GM15510 (cell line): Measurements from ENCODE around the gene OBP2A.

Source experiments
- POLR2A ChIP-seq: IDR thresholded peaks from 3 replicates; pipeline ENCODE4 v1.6.1; 2011; ENCODE audit warnings: borderline replicate concordance; ENCODE audit not compliant: insufficient read length; ENCODE audit errors: extremely low read depth

OBP2A gene

GRCh38 chr9:135536216-135536615, 9.7 kb upstream of the OBP2A start:
- TF ChIP-seq POLR2A: no peak

DNA sequence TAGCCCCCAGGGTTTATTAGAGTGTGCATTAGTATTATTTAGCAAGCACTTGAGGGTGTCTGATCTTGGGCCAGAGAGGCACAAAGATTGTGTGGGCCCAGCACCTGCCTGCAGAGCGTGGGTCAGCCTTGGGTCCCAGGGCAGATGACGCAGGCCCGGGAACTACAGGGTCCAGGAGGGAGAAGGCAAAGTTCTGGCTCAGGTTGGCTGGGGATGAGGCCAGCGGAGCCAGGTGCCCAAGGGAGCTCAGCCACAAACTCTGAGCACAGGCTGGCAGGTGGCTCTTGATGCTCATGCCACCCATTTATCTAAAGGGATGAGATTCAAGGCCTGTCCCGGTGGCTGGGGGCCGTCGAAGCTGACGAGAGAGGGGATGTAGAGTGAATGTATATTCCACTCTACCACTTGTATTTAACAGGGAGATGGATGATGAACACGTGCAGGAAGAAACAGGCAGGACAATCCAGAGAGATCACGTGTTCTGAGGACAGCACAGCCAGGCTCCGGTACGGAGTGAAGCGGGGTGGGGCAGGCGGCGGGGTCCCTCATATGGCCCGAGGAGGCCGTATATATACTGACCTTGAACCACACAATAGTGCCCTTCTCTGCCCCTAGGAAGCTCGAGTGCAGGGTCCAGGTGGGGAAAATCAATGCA, 818 bp upstream of the OBP2A start:
- no peak for TF ChIP-seq POLR2A

- TF ChIP-seq POLR2A: no peak
Observed at GRCh38 chr9:135547756-135548736, 2.1 kb downstream of the OBP2A start.

DNA sequence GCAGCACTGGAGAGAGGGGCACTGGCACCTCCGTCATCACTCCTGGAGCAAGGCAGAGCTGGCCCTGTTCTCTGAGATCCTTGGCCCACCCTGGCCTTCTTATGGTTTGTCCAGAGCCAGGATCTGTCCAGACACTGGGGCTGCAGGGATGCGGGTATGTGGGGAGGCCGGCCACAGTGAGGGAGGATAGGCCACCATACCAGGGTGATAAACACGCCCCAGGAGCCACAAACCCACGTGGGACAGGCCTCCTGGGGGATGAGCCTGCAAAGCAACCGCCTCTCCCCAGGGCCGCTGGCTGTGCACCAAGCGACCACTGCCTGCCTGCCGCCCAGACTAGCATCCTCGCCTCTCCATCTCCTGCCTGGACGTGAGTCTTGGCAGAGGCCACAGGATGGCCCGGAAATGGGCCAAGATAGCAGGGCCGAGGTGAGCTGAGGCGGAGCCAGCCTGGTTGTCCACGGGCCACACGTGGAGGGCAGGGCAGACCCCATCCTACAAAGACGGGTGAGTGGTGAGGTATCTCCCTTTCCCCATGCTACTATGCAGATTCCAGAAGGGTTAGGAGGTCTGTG, 4.5 kb downstream of the OBP2A start:
- no peak for TF ChIP-seq POLR2A

GRCh38 chr9:135551031-135551430, 5.1 kb downstream of the OBP2A start:
- no peak for TF ChIP-seq POLR2A

- TF ChIP-seq POLR2A: no peak
Observed at GRCh38 chr9:135551456-135551855, 5.5 kb downstream of the OBP2A start.

GRCh38 chr9:135552021-135552697, 6.2 kb downstream of the OBP2A start:
- TF ChIP-seq POLR2A: no peak

DNA sequence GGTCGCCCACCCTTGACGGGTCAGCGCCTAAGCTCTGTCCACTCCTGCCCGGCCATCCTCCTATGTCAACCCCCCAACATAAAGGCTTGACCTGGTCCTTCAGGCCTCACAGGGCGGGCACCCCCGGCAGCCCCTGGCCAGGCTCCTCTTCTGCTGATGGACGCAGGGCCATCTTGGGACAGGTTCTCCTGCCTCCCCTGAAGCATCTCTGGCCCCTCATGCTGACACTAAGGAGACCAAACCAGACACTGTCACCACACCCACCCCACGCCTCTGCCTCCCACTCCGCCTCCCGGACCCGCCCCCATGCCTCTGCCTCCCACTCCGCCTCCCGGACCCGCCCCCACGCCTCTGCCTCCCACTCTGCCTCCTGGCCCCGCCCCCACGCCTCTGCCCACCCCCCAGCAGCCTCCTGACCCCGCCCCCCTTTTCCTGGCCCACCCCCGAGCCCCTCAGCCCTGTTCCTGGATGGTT, 6.8 kb downstream of the OBP2A start:
- no peak for TF ChIP-seq POLR2A

DNA sequence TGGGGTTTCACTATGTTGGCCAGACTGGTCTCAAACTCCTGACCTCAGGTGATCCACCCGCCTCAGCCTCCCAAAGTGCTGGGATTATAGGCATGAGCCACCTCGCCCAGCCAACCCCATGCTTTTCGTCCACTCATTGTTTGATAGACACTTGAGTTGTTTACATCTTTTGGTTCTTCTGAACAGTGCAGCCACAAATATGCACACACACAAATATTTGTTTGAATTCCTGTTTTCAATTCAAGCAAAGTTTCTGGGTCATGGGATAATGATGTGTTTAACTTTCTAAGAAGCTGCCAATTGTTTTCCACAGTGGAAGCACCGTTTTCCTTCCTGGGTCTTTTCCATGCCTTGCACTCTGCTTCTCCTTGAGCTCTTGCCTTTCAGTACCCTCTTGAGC, 8.8 kb downstream of the OBP2A start:
- TF ChIP-seq POLR2A: no peak

GRCh38 chr9:135555203-135555602, 9.3 kb downstream of the OBP2A start:
- no peak for TF ChIP-seq POLR2A

DNA sequence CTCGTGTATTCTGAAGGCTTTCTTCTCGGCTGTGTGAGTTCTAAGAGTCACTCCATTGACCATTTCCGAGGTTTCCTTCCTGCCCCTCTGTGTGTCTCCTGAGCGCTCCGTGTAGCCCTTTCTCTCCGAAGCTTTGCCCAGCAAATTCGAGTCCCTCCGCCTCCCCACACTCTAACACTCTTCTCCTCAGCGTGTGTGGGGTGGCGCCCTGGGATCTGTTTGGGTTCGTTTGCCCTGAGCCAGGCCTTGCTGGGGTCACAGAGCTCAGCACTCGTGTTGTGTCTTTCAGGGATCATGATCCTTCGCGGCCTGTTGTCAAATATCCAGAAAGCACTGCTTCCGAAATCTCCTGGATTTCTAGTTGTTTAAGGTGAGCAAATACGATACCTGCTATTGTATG, 10.0 kb downstream of the OBP2A start:
- no peak for TF ChIP-seq POLR2A

GRCh38 chr9:135559606-135560005, 13.7 kb downstream of the OBP2A start:
- no peak for TF ChIP-seq POLR2A

DNA sequence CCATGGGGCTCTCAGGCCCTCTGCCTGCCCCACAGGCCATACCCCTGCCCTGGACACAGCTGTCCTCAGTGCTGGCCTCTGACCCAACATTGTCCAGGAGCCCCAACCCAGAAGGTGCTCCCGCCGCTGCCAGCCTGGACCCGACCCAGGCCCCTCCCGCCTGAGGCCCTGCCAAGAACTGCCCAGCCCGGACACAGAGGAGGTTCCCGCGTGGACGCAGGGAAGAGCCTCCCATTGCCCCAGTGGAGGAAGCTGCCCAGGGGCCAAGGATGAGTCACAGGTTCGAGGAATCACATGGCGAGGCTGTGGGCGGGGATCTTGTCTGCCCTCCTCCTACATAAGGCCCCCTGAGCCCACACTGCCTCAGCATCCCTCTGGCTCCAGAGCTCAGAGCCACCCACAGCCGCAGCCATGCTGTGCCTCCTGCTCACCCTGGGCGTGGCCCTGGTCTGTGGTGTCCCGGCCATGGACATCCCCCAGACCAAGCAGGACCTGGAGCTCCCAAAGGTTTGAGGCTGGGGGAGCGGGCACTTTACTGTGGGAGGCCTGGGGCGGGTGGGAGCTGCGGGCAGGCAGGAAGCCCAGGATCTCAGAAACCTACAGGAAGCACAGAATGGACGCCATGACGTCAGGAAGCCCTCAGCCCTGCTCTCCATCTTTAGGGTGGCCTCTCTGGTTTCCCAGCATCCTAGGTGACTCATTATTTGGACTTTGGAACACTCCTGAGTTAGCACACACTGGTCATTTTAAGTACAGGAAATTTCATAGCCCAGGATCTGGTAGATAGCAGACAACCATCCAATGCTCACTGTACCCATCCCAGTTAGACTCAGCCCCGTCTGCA, 15.7 kb downstream of the OBP2A start, which contains the start of gene PAEP:
TSS of gene PAEP (plus strand) at position 366 of the 844 bp plus-strand sequence.
- TF ChIP-seq POLR2A: no peak
